Measurements from ENCODE around the gene SAXO2. TPM values are rescaled to one million over a fixed set of nuclear protein-coding genes. Genes with fewer than 3 reads are reported as not detected.
"Not testable (repeated sequence)": the region's sequence is repeated elsewhere in the genome, so short reads cannot be mapped to it uniquely, and the experiment has no call there.

The SAXO2 gene
- total RNA-seq, 1 donor from 2014 or later, result 0.29 TPM

GRCh38 chr15:82333603-82334553 lies 71.3 kb downstream of the SAXO2 start:
- DNase-seq (ENCODE audit: low read depth), result not testable (repeated sequence)

Other genes starting within 250 kb of the SAXO2 start
- gene MEX3B, start 216.8 kb upstream of the SAXO2 start, total RNA-seq, result 14.0 and 14.6 TPM in 2 replicates
- gene EFL1, start 84 bp upstream of the SAXO2 start, total RNA-seq, result 21.4 and 22.5 TPM in 2 replicates
- 0.16 and 0.53 TPM in 2 replicates for gene GOLGA6L10, start 86.7 kb downstream of the SAXO2 start, total RNA-seq
- 1.5 and 1.6 TPM in 2 replicates for gene GOLGA6L9, start 167.0 kb downstream of the SAXO2 start, total RNA-seq

Measured in myocyte (in vitro differentiated cells).